WTC11 (cell line): ENCODE data around the gene LDLRAD4.

Experiments used
- ATF3 ChIP-seq: sonication (generic); formaldehyde crosslinking; conservative IDR thresholded peaks from 2 replicates; pipeline ENCODE4 v1.8.1; 2022; ENCODE audit warnings: mild to moderate bottlenecking, missing genetic modification reagents
- TF ChIP-seq, protein P1 (sequence below): fragments of 200-600 bp; IDR thresholded peaks from 2 replicates; pipeline ENCODE4 v1.8.0; 2022; ENCODE audit warnings: antibody characterized with exemption

GRCh38 chr18:13485182-13485581 lies 266.6 kb downstream of the LDLRAD4 start:
- TF ChIP-seq, protein P1, sequence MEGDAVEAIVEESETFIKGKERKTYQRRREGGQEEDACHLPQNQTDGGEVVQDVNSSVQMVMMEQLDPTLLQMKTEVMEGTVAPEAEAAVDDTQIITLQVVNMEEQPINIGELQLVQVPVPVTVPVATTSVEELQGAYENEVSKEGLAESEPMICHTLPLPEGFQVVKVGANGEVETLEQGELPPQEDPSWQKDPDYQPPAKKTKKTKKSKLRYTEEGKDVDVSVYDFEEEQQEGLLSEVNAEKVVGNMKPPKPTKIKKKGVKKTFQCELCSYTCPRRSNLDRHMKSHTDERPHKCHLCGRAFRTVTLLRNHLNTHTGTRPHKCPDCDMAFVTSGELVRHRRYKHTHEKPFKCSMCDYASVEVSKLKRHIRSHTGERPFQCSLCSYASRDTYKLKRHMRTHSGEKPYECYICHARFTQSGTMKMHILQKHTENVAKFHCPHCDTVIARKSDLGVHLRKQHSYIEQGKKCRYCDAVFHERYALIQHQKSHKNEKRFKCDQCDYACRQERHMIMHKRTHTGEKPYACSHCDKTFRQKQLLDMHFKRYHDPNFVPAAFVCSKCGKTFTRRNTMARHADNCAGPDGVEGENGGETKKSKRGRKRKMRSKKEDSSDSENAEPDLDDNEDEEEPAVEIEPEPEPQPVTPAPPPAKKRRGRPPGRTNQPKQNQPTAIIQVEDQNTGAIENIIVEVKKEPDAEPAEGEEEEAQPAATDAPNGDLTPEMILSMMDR, result no peak
- no peak for TF ChIP-seq ATF3 (CRISPR knock-in tag)
